GM12878 (cell line): ENCODE measurements around the gene GALR1.

Source experiments
- CTCF ChIP-seq, 3 experiments: IDR thresholded peaks in 2 of 3; conservative IDR thresholded peaks in 1 of 3; 2 replicates each; pipeline ENCODE4 v1.5.1; 2011; ENCODE audit warnings: low read depth in 3 of 3, low read length in 3 of 3, mild to moderate bottlenecking in 3 of 3, control low read depth in 2 of 3, moderate library complexity in 2 of 3, inconsistent platforms in 1 of 3, mixed read lengths in 1 of 3; ENCODE audit not compliant: control insufficient read depth in 2 of 3, insufficient read depth in 1 of 3; ENCODE audit errors: extremely low read depth in 1 of 3
- SMARCA5 ChIP-seq: fragments of 450-650 bp; IDR thresholded peaks from 2 replicates; pipeline ENCODE4 v1.6.1; 2017; ENCODE audit warnings: mild to moderate bottlenecking

- TF ChIP-seq CTCF (IDR thresholded peaks at IDR 0.05 in 2 of 3, conservative IDR thresholded peaks at IDR 0.05 in 1 of 3; ENCODE audit: control insufficient read depth in 2 of 3, extremely low read depth in 1 of 3, insufficient read depth in 1 of 3, low read depth in 3 of 3, low read length in 3 of 3) (no peak), SMARCA5 (no peak)
Measured at GRCh38 chr18:77249569-77250500, at the start of gene GALR1.
